ENCODE measurements around the gene OPN4.

Gene OPN4

GRCh38 chr10:86665218-86665607 lies 10.9 kb downstream of the OPN4 start:
- Mint-ChIP-seq H3K27me3 (no peaks in the 10 kb centered on the region), H3K9me3 (no peaks in the 10 kb centered on the region), H3K27ac (no peak overlapping the region), H3K4me3 (no peak overlapping the region), H3K4me1 (no peaks in the 10 kb centered on the region), H3K36me3 (no peaks in the 10 kb centered on the region)

GRCh38 chr10:86665868-86666267 lies 11.5 kb downstream of the OPN4 start:
- Mint-ChIP-seq H3K4me1 (no peaks in the 10 kb centered on the region), H3K4me3 (no peak overlapping the region), H3K27ac (no peak overlapping the region), H3K36me3 (no peaks in the 10 kb centered on the region), H3K27me3 (no peaks in the 10 kb centered on the region), H3K9me3 (no peaks in the 10 kb centered on the region)

- no peaks in the 10 kb centered on the region for H3K9me3 Mint-ChIP-seq
- H3K4me1 Mint-ChIP-seq: no peaks in the 10 kb centered on the region
- no peaks in the 10 kb centered on the region for H3K27me3 Mint-ChIP-seq
- no peak overlapping the region for H3K4me3 Mint-ChIP-seq
- no peaks in the 10 kb centered on the region for H3K36me3 Mint-ChIP-seq
- no peak overlapping the region for H3K27ac Mint-ChIP-seq
These were observed 12.2 kb downstream of the OPN4 start for GRCh38 chr10:86666538-86666937.

GRCh38 chr10:86667421-86668181 lies 13.3 kb downstream of the OPN4 start:
- H3K27me3 Mint-ChIP-seq: no peaks in the 10 kb centered on the region
- no peaks in the 10 kb centered on the region for H3K4me1 Mint-ChIP-seq
- no peaks in the 10 kb centered on the region for H3K9me3 Mint-ChIP-seq
- no peak overlapping the region for H3K4me3 Mint-ChIP-seq
- H3K27ac Mint-ChIP-seq: no peak overlapping the region
- no peaks in the 10 kb centered on the region for H3K36me3 Mint-ChIP-seq

- Mint-ChIP-seq H3K27me3 (no peaks in the 10 kb centered on the region), H3K27ac (no peak within 1 kb of the TSS), H3K4me3 (no peak within 1 kb of the TSS), H3K9me3 (no peaks in the 10 kb centered on the region), H3K4me1 (no peaks in the 10 kb centered on the region), H3K36me3 (no peaks in the 10 kb centered on the region)
These were observed 14.2 kb downstream of the OPN4 start, which contains the start of gene LDB3 for GRCh38 chr10:86668297-86669165. Gene LDB3, plus strand, starts transcription at chr10:86668511. Its CDS starts 181 bp downstream, at chr10:86668692.

- Mint-ChIP-seq H3K4me3 (no peak overlapping the region), H3K4me1 (no peaks in the 10 kb centered on the region), H3K9me3 (no peaks in the 10 kb centered on the region), H3K36me3 (no peaks in the 10 kb centered on the region), H3K27ac (no peak overlapping the region), H3K27me3 (no peaks in the 10 kb centered on the region)
These were observed 16.0 kb downstream of the OPN4 start for GRCh38 chr10:86670290-86670811.

GRCh38 chr10:86670876-86671275 lies 16.5 kb downstream of the OPN4 start:
- Mint-ChIP-seq H3K4me1 (no peaks in the 10 kb centered on the region), H3K36me3 (no peaks in the 10 kb centered on the region), H3K9me3 (no peaks in the 10 kb centered on the region), H3K27ac (no peak overlapping the region), H3K4me3 (no peak overlapping the region), H3K27me3 (no peaks in the 10 kb centered on the region)

- H3K4me1 Mint-ChIP-seq: no peaks in the 10 kb centered on the region
- no peaks in the 10 kb centered on the region for H3K9me3 Mint-ChIP-seq
- H3K27me3 Mint-ChIP-seq: no peaks in the 10 kb centered on the region
- H3K4me3 Mint-ChIP-seq: no peak overlapping the region
- no peaks in the 10 kb centered on the region for H3K36me3 Mint-ChIP-seq
- no peak overlapping the region for H3K27ac Mint-ChIP-seq
These were observed 17.1 kb downstream of the OPN4 start for GRCh38 chr10:86671419-86671818.

- Mint-ChIP-seq H3K27me3 (no peaks in the 10 kb centered on the region), H3K4me1 (no peaks in the 10 kb centered on the region), H3K9me3 (no peaks in the 10 kb centered on the region), H3K27ac (no peak overlapping the region), H3K36me3 (no peaks in the 10 kb centered on the region), H3K4me3 (no peak overlapping the region)
These were observed 17.8 kb downstream of the OPN4 start for GRCh38 chr10:86671985-86672710.

GRCh38 chr10:86673216-86673826 lies 19.0 kb downstream of the OPN4 start:
- H3K27ac Mint-ChIP-seq: no peak overlapping the region
- no peaks in the 10 kb centered on the region for H3K27me3 Mint-ChIP-seq
- no peaks in the 10 kb centered on the region for H3K9me3 Mint-ChIP-seq
- no peaks in the 10 kb centered on the region for H3K4me1 Mint-ChIP-seq
- H3K4me3 Mint-ChIP-seq: no peak overlapping the region
- H3K36me3 Mint-ChIP-seq: no peaks in the 10 kb centered on the region

- Mint-ChIP-seq H3K27ac (peak overlapping the region; percentile 35), H3K27me3 (no peaks in the 10 kb centered on the region), H3K4me3 (no peak overlapping the region)
These were observed 19.7 kb downstream of the OPN4 start for GRCh38 chr10:86673827-86674581.

GRCh38 chr10:86674912-86675311 lies 20.6 kb downstream of the OPN4 start:
- Mint-ChIP-seq H3K36me3 (no peaks in the 10 kb centered on the region), H3K4me1 (no peaks in the 10 kb centered on the region), H3K9me3 (no peaks in the 10 kb centered on the region), H3K4me3 (no peak overlapping the region), H3K27ac (no peak overlapping the region), H3K27me3 (no peaks in the 10 kb centered on the region)

More at GRCh38 chr10:86673827-86674581, 19.7 kb downstream of the OPN4 start:
- no peaks in the 10 kb centered on the region for H3K9me3 Mint-ChIP-seq
- no peaks in the 10 kb centered on the region for H3K36me3 Mint-ChIP-seq
- no peaks in the 10 kb centered on the region for H3K4me1 Mint-ChIP-seq

- H3K27ac Mint-ChIP-seq: no peak overlapping the region
- no peaks in the 10 kb centered on the region for H3K4me1 Mint-ChIP-seq
- no peaks in the 10 kb centered on the region for H3K9me3 Mint-ChIP-seq
- no peaks in the 10 kb centered on the region for H3K36me3 Mint-ChIP-seq
- no peak overlapping the region for H3K4me3 Mint-ChIP-seq
- no peaks in the 10 kb centered on the region for H3K27me3 Mint-ChIP-seq
These were observed 23.0 kb downstream of the OPN4 start for GRCh38 chr10:86677374-86677773.

GRCh38 chr10:86678999-86679792 lies 24.8 kb downstream of the OPN4 start:
- no peak overlapping the region for H3K4me3 Mint-ChIP-seq
- H3K9me3 Mint-ChIP-seq: no peaks in the 10 kb centered on the region
- no peaks in the 10 kb centered on the region for H3K4me1 Mint-ChIP-seq
- no peaks in the 10 kb centered on the region for H3K36me3 Mint-ChIP-seq
- H3K27ac Mint-ChIP-seq: no peak overlapping the region
- H3K27me3 Mint-ChIP-seq: no peaks in the 10 kb centered on the region
